Measurements from ENCODE around the gene E2F7. TPM values are rescaled to one million over a fixed set of nuclear protein-coding genes. Genes with fewer than 3 reads are reported as not detected.

The E2F7 gene
- total and polyA plus RNA-seq, 2 of the 13 experiments (the other 11 are each of a cell fraction or from before 2014, with no cell fraction given): 1.7 to 7.3 TPM

- no peak for FAIRE-seq
- H3K79me2 ChIP-seq (ENCODE audit: insufficient read depth, low read length): no peaks in the 10 kb centered on the region
Measured at GRCh38 chr12:77035226-77035625, 30.1 kb downstream of the E2F7 start.

DNA sequence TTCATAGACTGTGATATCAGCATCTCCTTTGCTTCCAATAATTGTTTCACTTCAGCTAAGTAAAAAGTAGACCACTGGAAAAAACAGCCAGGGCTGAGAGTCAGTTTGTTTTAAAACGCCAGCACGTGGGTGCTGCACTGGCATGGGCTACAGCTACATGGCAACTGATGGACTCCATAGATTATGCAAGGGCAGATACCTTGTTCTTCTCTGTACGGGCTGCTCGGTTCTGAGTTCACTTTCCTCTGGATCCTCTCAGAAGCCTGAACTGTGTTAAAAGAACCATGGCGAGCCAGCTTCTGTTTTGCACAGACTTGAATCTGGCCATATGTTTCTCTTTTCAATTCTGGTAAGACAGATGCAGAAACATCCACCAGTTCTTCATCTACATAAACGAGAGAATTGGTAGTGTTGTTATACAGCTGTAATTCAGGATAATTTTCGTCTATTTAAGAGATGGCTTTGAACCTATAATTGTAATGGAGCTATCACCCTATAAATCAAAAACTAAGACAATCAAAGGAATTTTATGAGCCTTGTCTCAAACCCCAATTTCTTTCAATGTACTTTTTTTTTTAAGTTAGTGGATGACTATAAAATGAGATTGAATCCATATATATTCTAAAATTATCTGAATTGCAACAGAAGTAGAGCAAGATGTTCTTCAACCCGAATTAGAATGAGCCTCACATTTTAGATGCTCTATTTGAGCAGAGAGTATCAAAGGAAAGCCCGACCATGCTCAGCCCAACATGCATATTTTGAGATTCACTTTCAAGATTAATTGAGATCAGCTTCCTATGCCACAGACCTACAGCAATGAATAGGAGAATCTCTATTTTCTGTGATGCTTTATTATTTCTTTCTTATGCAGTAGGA is 31.5 kb downstream of the E2F7 start:
- Histone ChIP-seq H4K20me1 (ENCODE audit: insufficient read depth, low read length) (no peaks in the 10 kb centered on the region), H3K9me3 (ENCODE audit: low read length) (no peaks in the 10 kb centered on the region), H3K9ac (ENCODE audit: insufficient read depth, low read depth, low read length) (no peak overlapping the region), H3K4me2 (ENCODE audit: low read depth, low read length) (no peak overlapping the region), H2AFZ (ENCODE audit: low read length) (no peak overlapping the region), H3K27me3 (ENCODE audit: control insufficient read depth in 1 of 2, insufficient read depth in 2 of 2, low read length in 2 of 2) (no peaks in the 10 kb centered on the region), H3K79me2 (ENCODE audit: insufficient read depth, low read length) (no peaks in the 10 kb centered on the region), H3K4me1 (ENCODE audit: insufficient read depth, low read length) (no peaks in the 10 kb centered on the region), H3K27ac (ENCODE audit: extremely low read length, insufficient read depth, low read length) (no peak overlapping the region), H3K36me3 (replicated peaks in 1 of 2; ENCODE audit: control insufficient read depth in 1 of 2, insufficient read depth in 2 of 2, low read length in 2 of 2) (peaks cover 6 to 23% of the 10 kb centered on the region in 2 experiments; a peak in 4 of 5 replicates), H3K4me3 (replicated peaks in 1 of 3; ENCODE audit: insufficient read depth in 1 of 3, low read depth in 2 of 3, low read length in 3 of 3) (no peak overlapping the region)
- ChIA-PET POLR2A (no interaction called here), CTCF (ENCODE audit: low intra/inter-chr PET ratio, low total read pairs) (no interaction called here)
- DNase-seq (ENCODE audit: low spot score) (no peak), FAIRE-seq (no peak), ATAC-seq (no peak)
- intact Hi-C loops (cut with micrococcal nuclease; ENCODE audit: unreplicated experiment): no loop called here
- in situ Hi-C loops (cut with HindIII; ENCODE audit: extremely low pct_ligation_motif_present, low pct_unique_long_range_greater_than_20kb): no loop called here
- TF ChIP-seq ZNF616 (CRISPR knock-in tag; IDR thresholded peaks at IDR 0.05; ENCODE audit: low read depth) (no peak), NFIB (CRISPR knock-in tag; IDR thresholded peaks at IDR 0.05; ENCODE audit: borderline replicate concordance) (no peak), CEBPB (IDR thresholded peaks at IDR 0.05; ENCODE audit: borderline replicate concordance, low read depth, low read length) (no peak), HOXA9 (CRISPR knock-in tag; IDR thresholded peaks at IDR 0.05; ENCODE audit: borderline replicate concordance) (no peak), MLLT10 (CRISPR knock-in tag; IDR thresholded peaks at IDR 0.05) (no peak)
- TF ChIP-seq, protein P1, sequence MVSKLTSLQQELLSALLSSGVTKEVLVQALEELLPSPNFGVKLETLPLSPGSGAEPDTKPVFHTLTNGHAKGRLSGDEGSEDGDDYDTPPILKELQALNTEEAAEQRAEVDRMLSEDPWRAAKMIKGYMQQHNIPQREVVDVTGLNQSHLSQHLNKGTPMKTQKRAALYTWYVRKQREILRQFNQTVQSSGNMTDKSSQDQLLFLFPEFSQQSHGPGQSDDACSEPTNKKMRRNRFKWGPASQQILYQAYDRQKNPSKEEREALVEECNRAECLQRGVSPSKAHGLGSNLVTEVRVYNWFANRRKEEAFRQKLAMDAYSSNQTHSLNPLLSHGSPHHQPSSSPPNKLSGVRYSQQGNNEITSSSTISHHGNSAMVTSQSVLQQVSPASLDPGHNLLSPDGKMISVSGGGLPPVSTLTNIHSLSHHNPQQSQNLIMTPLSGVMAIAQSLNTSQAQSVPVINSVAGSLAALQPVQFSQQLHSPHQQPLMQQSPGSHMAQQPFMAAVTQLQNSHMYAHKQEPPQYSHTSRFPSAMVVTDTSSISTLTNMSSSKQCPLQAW (CRISPR knock-in tag; IDR thresholded peaks at IDR 0.05): no peak
- no TSS peak for BruUV-seq (replicated peaks)
- whole genome bisulfite sequencing (ENCODE audit: low lambda C conversion rate): 89% methylated on average over 7 of the region's 9 CpGs

More at GRCh38 chr12:77035226-77035625, 30.1 kb downstream of the E2F7 start:
- CTCF ChIA-PET (ENCODE audit: low intra/inter-chr PET ratio, low total read pairs): no interaction called here
- POLR2A ChIA-PET: no interaction called here
- Histone ChIP-seq H2AFZ (ENCODE audit: low read length) (no peak overlapping the region), H3K4me2 (ENCODE audit: low read depth, low read length) (no peak overlapping the region), H3K36me3 (replicated peaks in 1 of 2; ENCODE audit: control insufficient read depth in 1 of 2, insufficient read depth in 2 of 2, low read length in 2 of 2) (peaks cover 3 to 17% of the 10 kb centered on the region in 2 experiments; a peak in 4 of 5 replicates), H3K4me1 (ENCODE audit: insufficient read depth, low read length) (no peaks in the 10 kb centered on the region), H3K27me3 (ENCODE audit: control insufficient read depth in 1 of 2, insufficient read depth in 2 of 2, low read length in 2 of 2) (no peaks in the 10 kb centered on the region), H3K27ac (ENCODE audit: extremely low read length, insufficient read depth, low read length) (no peak overlapping the region), H3K9me3 (ENCODE audit: low read length) (no peaks in the 10 kb centered on the region), H3K4me3 (replicated peaks in 1 of 3; ENCODE audit: insufficient read depth in 1 of 3, low read depth in 2 of 3, low read length in 3 of 3) (no peak overlapping the region), H4K20me1 (ENCODE audit: insufficient read depth, low read length) (no peaks in the 10 kb centered on the region), H3K9ac (ENCODE audit: insufficient read depth, low read depth, low read length) (no peak overlapping the region)
- TF ChIP-seq ZNF629 (CRISPR knock-in tag; conservative IDR thresholded peaks at IDR 0.05) (no peak), ZSCAN9 (CRISPR knock-in tag; IDR thresholded peaks at IDR 0.05; ENCODE audit: borderline replicate concordance) (no peak), SIN3B (IDR thresholded peaks at IDR 0.05; ENCODE audit: low read length) (no peak)
- in situ Hi-C loops (cut with HindIII; ENCODE audit: extremely low pct_ligation_motif_present, low pct_unique_long_range_greater_than_20kb): no loop called here
- no peak for DNase-seq (ENCODE audit: low spot score)
- no TSS peak for BruUV-seq (replicated peaks)
- WGBS (ENCODE audit: low lambda C conversion rate): 87% methylated on average over 1 of the region's 1 CpG
- no peak for ATAC-seq
- intact Hi-C loops (cut with micrococcal nuclease; ENCODE audit: unreplicated experiment): no loop called here
